HL-60 (cell line): ENCODE results near the gene SLC39A3.

Experiments
- POLR2AphosphoS5 ChIP-seq: IDR thresholded peaks from 2 replicates; pipeline ENCODE4 v1.6.1; 2012; ENCODE audit warnings: low read depth
- SPI1 ChIP-seq: IDR thresholded peaks from 2 replicates; pipeline ENCODE4 v1.6.1; 2012; ENCODE audit warnings: low read depth, mild to moderate bottlenecking, borderline replicate concordance
- TF ChIP-seq, protein P1 (sequence below): IDR thresholded peaks from 2 replicates; pipeline ENCODE4 v1.6.1; 2012; ENCODE audit warnings: low read depth; ENCODE audit not compliant: insufficient replicate concordance

DNA sequence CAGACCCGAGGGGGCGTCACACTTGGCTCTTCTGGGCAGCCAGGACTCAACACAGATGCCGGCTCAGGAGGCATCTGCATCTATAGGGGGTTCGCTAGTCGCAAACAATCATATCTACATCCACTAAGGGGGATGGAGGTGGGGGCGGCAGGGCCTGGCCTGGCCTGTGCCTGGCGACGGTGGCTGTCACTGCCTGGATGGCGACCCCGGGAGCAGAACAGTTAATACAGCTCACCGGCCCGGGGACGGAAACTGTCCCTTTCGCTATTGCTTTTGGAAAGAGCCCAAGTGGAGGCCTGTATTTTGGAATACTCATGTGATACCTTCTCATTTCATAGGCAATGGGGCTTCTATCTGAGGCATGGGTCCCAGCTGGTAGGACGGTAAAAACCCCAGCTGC is 25.6 kb upstream of the SLC39A3 start:
- TF ChIP-seq, protein P1, sequence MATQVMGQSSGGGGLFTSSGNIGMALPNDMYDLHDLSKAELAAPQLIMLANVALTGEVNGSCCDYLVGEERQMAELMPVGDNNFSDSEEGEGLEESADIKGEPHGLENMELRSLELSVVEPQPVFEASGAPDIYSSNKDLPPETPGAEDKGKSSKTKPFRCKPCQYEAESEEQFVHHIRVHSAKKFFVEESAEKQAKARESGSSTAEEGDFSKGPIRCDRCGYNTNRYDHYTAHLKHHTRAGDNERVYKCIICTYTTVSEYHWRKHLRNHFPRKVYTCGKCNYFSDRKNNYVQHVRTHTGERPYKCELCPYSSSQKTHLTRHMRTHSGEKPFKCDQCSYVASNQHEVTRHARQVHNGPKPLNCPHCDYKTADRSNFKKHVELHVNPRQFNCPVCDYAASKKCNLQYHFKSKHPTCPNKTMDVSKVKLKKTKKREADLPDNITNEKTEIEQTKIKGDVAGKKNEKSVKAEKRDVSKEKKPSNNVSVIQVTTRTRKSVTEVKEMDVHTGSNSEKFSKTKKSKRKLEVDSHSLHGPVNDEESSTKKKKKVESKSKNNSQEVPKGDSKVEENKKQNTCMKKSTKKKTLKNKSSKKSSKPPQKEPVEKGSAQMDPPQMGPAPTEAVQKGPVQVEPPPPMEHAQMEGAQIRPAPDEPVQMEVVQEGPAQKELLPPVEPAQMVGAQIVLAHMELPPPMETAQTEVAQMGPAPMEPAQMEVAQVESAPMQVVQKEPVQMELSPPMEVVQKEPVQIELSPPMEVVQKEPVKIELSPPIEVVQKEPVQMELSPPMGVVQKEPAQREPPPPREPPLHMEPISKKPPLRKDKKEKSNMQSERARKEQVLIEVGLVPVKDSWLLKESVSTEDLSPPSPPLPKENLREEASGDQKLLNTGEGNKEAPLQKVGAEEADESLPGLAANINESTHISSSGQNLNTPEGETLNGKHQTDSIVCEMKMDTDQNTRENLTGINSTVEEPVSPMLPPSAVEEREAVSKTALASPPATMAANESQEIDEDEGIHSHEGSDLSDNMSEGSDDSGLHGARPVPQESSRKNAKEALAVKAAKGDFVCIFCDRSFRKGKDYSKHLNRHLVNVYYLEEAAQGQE, result no peak
- no peak for TF ChIP-seq SPI1
- TF ChIP-seq POLR2AphosphoS5, result no peak; the same call in 1 of the 2 replicates
